GM13976 (cell line): Measurements from ENCODE around the gene NCK2.

Experiments used
- DNase-seq: peaks from one replicate; pipeline ENCODE4 v3.0.0; 2012; ENCODE audit warnings: low spot score
- in situ Hi-C: fragments of 300-500 bp; cut with MboI; formaldehyde crosslinking; loops from one replicate; pipeline ENCODE4 v1.12.0; 2022; ENCODE audit warnings: low sequenced_read_pairs, mixed read lengths, inconsistent platforms; ENCODE audit not compliant: unreplicated experiment
- TF ChIP-seq, protein P1 (sequence below): IDR thresholded peaks from 2 replicates; pipeline ENCODE4 v1.5.1; 2012; ENCODE audit warnings: borderline replicate concordance, mild to moderate bottlenecking; ENCODE audit not compliant: insufficient read depth; ENCODE audit errors: extremely low read depth, missing control alignments, control extremely low read depth

The NCK2 gene

DNA sequence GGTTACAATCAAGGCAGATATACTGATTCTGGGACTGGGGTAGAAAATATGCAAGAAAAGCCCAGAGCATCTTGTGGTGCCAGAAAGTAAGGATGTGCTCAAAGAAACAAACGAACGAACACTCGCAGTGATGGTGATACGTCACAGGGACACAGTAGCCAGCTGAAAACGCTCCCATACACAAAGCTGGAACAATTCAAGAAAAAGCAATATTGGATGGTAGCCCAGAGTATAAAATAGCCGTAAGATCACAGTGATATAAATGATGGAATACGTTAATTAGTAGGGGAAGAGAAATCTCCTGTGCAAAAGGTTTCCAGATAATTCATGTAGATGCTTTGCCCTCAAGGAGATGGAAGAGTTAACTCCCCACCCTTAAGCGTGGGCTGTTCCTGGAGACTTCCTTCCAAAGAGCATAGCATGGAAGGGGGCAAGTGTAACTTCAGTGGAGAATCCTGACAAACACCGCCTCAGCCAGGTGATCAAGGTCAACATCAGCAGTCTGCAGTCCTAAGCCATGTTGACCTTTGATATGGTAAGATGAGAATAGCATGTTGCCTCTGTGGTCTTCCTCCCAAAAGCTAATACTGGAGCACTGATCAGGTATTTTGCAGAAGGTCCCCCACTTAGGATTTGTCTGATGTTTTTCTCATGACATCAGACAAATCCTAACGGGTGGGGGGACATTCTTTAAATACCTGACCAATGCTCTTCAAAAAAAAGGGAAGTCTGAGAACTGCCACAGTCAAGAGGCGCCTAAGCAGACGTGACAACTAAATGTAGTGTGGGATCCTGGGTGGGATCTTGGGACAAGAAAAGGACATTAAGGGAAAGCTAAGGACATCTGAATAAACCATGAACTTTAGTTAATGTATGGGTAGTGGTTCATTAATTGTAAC, 99.0 kb downstream of the NCK2 start:
- TF ChIP-seq, protein P1, sequence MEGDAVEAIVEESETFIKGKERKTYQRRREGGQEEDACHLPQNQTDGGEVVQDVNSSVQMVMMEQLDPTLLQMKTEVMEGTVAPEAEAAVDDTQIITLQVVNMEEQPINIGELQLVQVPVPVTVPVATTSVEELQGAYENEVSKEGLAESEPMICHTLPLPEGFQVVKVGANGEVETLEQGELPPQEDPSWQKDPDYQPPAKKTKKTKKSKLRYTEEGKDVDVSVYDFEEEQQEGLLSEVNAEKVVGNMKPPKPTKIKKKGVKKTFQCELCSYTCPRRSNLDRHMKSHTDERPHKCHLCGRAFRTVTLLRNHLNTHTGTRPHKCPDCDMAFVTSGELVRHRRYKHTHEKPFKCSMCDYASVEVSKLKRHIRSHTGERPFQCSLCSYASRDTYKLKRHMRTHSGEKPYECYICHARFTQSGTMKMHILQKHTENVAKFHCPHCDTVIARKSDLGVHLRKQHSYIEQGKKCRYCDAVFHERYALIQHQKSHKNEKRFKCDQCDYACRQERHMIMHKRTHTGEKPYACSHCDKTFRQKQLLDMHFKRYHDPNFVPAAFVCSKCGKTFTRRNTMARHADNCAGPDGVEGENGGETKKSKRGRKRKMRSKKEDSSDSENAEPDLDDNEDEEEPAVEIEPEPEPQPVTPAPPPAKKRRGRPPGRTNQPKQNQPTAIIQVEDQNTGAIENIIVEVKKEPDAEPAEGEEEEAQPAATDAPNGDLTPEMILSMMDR, result no peak
- in situ Hi-C loops, result no loop called here
- DNase-seq, result no peak

DNA sequence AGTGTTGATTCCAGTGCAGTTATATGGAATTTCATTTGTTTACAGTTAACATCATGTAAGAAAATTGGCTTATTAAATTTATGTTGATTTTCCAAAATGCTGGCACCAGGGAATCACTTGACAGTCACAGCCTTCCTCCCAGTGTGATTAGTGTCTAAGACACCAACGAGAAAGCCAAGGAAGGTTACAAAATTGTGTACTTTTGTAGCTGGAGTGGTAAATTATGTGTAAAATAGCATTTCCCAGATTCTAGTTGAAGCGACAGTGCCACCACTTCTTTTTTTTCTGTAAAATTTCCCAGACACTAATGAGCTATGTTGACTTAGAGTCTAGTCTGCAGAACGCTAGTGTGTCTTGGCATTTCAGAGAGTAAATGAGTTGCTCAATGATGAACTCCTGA, 101.3 kb downstream of the NCK2 start:
- in situ Hi-C loops, result no loop called here
- TF ChIP-seq, protein P1, result no peak

DNA sequence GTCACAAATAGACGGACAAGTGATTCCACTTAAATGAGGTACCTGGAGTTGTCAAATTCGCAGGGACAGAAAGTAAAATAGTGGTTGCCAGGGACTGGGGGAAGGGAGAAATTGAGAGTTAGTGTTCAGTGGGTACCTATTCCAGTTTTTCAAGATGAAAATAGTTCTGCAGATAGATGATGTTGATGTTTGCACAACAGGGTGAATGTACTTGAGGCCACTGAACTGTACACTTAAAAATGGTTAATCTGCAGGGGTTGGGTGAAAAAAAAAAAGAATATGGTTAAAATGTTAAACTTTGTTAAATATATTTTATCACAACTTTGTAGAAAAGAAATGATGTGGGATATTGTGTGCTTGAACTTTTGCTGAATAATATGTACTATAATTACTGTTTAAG, 102.3 kb downstream of the NCK2 start:
- in situ Hi-C loops, result no loop called here
- TF ChIP-seq, protein P1, result no peak
- DNase-seq, result no peak

More for the DNA sequence above, 101.3 kb downstream of the NCK2 start:
- DNase-seq, result no peak

DNA sequence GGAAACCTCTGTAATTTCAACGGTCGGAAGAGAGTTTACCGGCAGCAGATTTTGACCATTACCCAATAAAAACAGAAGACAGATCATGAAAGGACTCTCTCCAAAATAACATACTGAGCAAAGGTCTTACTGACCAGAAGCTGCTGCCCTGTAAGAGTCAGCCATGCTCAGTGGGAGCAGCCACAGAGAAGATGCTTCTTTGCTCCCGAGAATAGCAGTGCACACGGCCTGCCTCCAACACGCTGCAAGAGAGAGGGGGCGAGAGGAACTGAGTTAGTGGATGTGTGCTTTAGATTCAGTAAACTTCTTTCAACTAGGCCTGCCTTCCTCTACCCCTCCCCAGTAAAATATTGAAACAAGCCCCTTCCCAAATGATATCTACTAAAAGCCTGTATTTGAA, 103.7 kb downstream of the NCK2 start:
- no peak for DNase-seq
- TF ChIP-seq, protein P1, result no peak
- in situ Hi-C loops, result no loop called here

DNA sequence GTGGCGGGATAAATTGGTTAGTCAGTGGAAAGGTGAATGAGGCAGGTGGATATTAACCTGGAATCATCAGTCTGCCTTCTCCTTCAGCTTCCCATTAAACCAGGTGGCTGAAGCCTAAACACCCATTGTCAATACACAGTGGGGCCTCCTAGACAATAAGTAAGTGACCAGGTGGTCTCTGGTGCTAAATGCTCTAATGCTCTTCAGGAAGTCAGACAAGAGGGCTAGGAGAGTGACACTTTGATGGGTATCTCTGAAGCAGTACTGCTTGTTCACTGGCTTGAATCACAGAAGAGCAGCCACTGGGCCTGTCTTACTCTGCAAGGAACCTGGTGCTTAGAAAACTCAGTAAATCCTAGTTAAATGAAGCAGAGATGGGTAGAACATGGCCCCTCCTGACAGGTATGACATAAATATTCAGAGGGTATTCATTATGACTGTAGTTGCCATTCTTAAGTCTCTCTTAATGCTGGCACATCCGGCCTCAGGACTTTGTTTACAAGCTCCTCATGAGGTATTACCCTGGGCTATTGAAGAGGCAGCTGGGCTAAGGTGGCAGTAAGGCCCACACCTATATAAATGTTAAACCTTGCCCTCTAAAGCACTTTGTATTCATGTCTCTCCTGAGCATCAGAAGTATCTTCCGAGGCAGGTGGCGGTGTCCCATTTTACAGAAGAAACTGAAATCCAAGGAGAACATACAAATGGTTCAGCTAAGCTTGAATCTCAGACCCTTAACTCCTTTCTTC, 104.9 kb downstream of the NCK2 start:
- no peak for DNase-seq
- TF ChIP-seq, protein P1, result no peak
- in situ Hi-C loops, result no loop called here

DNA sequence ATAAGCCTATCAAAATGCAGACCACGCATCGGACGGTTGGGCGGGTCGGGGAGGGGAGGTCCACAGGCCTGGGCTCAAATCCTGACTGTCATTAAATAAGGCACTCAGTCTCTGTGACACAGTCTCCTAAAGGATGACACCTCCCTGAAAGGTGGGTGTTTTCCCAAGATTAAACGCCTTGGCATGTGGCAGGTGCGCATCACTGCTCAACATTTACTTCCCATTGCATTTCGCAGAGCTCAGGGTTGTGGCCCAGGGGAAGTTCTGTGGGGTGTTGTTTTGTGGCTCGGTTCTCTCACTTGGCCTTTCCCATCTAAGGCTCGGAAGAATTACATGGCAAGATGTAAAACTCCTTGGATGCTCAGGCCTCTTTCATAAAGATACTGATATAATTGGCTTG, 107.4 kb downstream of the NCK2 start:
- DNase-seq, result no peak
- in situ Hi-C loops, result no loop called here
- TF ChIP-seq, protein P1, result no peak
